Fibroblast of the aortic adventitia (primary cell): Measurements from ENCODE around the gene PRKN. TPM values are rescaled to one million over a fixed set of nuclear protein-coding genes. Genes with fewer than 3 reads are reported as not detected.

Experiments
- DNase-seq: peaks from one replicate; pipeline ENCODE4 v3.0.0-alpha.2; 2010; ENCODE audit warnings: low read depth
- H3K4me3 ChIP-seq: 2 replicates; pipeline ENCODE4 v1.5.1; 2011; ENCODE audit warnings: low read depth, mild to moderate bottlenecking, control low read depth, low read length, moderate library complexity
- CTCF ChIP-seq: IDR thresholded peaks from 2 replicates; pipeline ENCODE4 v1.5.1; 2011; ENCODE audit warnings: mild to moderate bottlenecking, low read length, control low read depth, inconsistent platforms; ENCODE audit not compliant: insufficient read depth
- total RNA-seq: library from RNA; depleted of rRNA; stranded (reverse); fragments of >200 nt; gene quantifications from 2 replicates; pipeline ENCODE4 v1.2.3, GENCODE V29; 2012; ENCODE audit warnings: low replicate concordance

The PRKN gene
- total RNA-seq, 1 donor, result 2.0 TPM

- no peak for TF ChIP-seq CTCF
- no peak for DNase-seq
- H3K4me3 ChIP-seq, result no peak overlapping the region
Observed at GRCh38 chr6:161532536-161532935, 1195.0 kb downstream of the PRKN start.

DNA sequence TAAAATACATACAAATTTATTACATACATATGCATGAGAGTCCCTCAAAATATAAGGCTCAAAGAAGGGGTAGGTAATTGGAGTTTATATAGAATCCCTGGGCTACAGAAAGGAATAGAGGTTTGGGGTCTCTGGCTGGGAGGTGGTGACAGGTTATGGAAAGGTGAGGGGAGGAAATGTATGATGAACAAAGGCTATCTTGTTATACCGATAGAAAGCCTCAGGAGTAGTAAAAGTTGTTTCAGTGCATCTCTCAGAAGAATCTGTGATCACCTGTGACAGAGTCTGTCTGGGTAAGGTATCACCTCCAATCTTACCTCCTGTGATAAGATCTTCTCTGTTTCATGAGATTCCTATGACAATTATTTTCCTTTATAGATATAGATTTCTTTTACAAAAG is 1200.8 kb downstream of the PRKN start:
- no peak for DNase-seq
- no peak for TF ChIP-seq CTCF
- no peak overlapping the region for H3K4me3 ChIP-seq

DNA sequence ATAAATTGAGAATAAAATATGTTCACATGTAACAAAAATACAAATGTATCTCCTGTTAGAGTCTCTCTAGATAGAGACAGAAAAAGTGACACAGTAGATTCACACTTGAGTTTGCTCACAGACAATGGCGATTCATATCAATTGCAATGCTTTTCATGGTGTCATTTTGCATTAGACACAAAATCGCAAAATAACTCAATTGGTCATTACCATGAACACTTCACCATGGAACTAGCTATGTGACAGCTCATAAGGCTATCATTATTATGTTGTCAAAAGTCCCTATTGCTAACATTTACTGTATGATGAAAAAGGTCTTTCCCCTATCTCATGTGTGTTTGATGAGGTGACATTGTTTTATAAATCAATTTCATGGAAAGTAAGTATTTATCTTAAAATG is 1204.2 kb downstream of the PRKN start:
- DNase-seq, result no peak

GRCh38 chr6:161522276-161522675 is 1205.3 kb downstream of the PRKN start:
- no peak overlapping the region for H3K4me3 ChIP-seq
- TF ChIP-seq CTCF, result no peak
- DNase-seq, result no peak

More for the DNA sequence above, 1204.2 kb downstream of the PRKN start:
- TF ChIP-seq CTCF, result no peak
- H3K4me3 ChIP-seq, result no peak overlapping the region

DNA sequence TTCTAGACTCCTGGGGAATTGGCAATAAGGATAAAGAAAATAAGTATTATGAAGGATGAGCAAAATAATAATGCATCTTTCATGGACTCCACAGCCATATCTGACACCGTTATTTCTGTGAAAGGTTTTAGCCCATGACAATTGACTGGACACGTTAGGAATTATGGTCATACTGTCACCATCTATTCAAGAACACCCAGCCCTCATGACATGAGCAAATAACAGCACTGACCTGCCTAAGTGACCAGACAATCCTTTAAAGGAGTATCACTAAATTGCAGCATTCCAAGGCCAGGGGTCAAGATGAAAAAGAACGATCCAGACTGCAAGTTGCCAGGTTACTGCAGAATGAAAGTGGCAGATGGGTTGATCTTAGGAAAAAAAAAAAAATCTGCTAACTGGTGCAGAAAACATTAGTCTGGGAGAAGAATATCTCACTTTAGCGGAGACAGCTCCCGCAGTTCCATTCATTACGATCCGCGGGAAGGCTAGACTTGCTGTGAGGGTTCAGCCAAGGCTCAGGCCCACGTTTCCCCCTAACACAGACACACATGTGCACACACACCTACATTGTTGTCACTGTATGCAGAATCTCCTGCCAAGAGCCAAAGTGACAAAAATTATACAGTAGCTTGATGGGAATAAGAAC is 1216.0 kb downstream of the PRKN start:
- DNase-seq, result no peak
- TF ChIP-seq CTCF, result no peak
- H3K4me3 ChIP-seq, result no peak overlapping the region

- no peak for TF ChIP-seq CTCF
- no peak for DNase-seq
- H3K4me3 ChIP-seq, result no peak overlapping the region
Observed at GRCh38 chr6:161508341-161508740, 1219.2 kb downstream of the PRKN start.

- DNase-seq, result no peak
- TF ChIP-seq CTCF, result no peak
Observed at GRCh38 chr6:161507375-161507774, 1220.2 kb downstream of the PRKN start.

More at GRCh38 chr6:161507375-161507774, 1220.2 kb downstream of the PRKN start:
- H3K4me3 ChIP-seq, result no peak overlapping the region
